ENCODE data around the gene TMEM72.

TMEM72 gene

DNA sequence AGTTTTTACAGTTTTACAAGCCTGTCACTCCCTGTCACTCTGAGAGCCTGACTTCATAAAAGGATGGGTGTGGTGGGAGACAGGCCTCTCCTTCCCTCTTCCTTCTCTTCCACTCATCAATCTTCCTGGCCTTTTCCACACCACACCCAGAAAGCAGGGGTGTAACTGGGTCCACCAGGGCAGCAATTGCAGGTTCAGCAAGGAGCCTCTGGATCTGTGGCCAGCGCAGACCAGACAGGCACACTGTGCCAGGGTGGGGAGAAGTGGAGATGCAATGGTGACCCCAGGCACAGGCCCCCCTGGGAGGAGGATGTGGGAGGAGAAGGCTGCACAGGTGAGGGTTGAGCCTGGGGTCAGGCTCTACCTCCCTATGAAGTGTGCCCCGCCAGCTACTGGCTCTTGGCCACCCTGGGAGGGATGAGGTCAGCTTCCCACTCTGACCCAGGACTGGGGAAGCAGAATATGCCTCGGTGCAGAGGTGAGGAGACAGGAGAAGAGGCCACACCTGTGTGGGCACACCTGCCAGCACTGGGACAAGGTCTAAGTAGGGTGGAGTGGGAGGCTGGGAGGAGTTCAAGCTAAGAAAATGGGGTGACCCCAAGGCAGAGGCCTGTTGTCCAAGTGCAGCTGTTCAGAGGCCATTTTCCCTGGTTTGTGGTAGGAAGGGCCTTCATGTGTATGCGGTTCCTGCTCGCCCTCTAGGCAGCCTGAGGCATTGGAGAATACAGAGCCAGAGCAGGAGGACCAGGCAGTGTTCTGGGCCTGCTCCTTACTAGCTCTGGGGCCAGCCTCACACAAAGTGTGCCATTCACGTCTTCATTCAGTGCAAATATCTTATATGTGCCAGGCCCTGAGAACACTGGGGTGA is 20.2 kb upstream of the TMEM72 start:
- H3K4me3 ChIP-seq (ENCODE audit: low read depth in 1 of 2, low read length in 1 of 2) = no peak overlapping the region
- TF ChIP-seq, protein P1, sequence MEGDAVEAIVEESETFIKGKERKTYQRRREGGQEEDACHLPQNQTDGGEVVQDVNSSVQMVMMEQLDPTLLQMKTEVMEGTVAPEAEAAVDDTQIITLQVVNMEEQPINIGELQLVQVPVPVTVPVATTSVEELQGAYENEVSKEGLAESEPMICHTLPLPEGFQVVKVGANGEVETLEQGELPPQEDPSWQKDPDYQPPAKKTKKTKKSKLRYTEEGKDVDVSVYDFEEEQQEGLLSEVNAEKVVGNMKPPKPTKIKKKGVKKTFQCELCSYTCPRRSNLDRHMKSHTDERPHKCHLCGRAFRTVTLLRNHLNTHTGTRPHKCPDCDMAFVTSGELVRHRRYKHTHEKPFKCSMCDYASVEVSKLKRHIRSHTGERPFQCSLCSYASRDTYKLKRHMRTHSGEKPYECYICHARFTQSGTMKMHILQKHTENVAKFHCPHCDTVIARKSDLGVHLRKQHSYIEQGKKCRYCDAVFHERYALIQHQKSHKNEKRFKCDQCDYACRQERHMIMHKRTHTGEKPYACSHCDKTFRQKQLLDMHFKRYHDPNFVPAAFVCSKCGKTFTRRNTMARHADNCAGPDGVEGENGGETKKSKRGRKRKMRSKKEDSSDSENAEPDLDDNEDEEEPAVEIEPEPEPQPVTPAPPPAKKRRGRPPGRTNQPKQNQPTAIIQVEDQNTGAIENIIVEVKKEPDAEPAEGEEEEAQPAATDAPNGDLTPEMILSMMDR (IDR thresholded peaks at IDR 0.05) = no peak
- no peaks in the 10 kb centered on the region for H3K27me3 ChIP-seq
- H3K4me1 ChIP-seq (ENCODE audit: control insufficient read depth in 1 of 2, insufficient read depth in 1 of 2, low read depth in 1 of 2, low read length in 1 of 2) = no peaks in the 10 kb centered on the region
- no peak overlapping the region for H3K27ac ChIP-seq
- no peaks in the 10 kb centered on the region for H3K36me3 ChIP-seq
- no peaks in the 10 kb centered on the region for H3K9me3 ChIP-seq

- no peaks in the 10 kb centered on the region for H3K9me3 ChIP-seq
- TF ChIP-seq, protein P1 (IDR thresholded peaks at IDR 0.05) = no peak
- H3K36me3 ChIP-seq = no peaks in the 10 kb centered on the region
- no peaks in the 10 kb centered on the region for H3K27me3 ChIP-seq
- no peaks in the 10 kb centered on the region for H3K4me1 ChIP-seq (ENCODE audit: control insufficient read depth in 1 of 2, insufficient read depth in 1 of 2, low read depth in 1 of 2, low read length in 1 of 2)
- no peak overlapping the region for H3K4me3 ChIP-seq (ENCODE audit: low read depth in 1 of 2, low read length in 1 of 2)
- no peak overlapping the region for H3K27ac ChIP-seq
Observed at GRCh38 chr10:44891721-44892120, 19.4 kb upstream of the TMEM72 start.

- Histone ChIP-seq H3K4me3 (ENCODE audit: low read depth in 1 of 2, low read length in 1 of 2) (no peak overlapping the region), H3K9me3 (no peaks in the 10 kb centered on the region), H3K27ac (no peak overlapping the region), H3K36me3 (no peaks in the 10 kb centered on the region), H3K27me3 (no peaks in the 10 kb centered on the region), H3K4me1 (ENCODE audit: control insufficient read depth in 1 of 2, insufficient read depth in 1 of 2, low read depth in 1 of 2, low read length in 1 of 2) (no peaks in the 10 kb centered on the region)
- TF ChIP-seq, protein P1 (IDR thresholded peaks at IDR 0.05) = no peak
Observed at GRCh38 chr10:44893604-44894468, 17.3 kb upstream of the TMEM72 start.

DNA sequence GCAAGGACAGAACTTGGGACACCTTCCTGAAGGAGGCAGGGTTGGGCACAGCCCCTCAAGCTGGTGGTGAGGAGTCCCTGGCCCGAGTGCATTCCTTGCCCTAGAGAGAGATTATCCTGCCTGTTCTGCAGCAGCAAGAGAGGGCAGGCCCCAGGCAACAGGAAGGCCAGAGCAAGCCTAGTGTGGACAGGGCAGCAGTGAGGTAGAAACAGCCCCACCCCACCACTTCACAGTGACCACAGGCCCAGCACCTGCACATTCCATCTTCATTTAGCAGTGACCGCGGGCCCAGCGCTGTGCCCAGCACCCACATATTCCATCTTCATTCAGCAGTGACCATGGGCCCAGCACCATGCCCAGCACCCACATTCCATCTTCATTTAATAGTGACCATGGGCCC is 16.4 kb upstream of the TMEM72 start:
- Histone ChIP-seq H3K27me3 (no peaks in the 10 kb centered on the region), H3K9me3 (no peaks in the 10 kb centered on the region), H3K4me3 (ENCODE audit: low read depth in 1 of 2, low read length in 1 of 2) (no peak overlapping the region), H3K36me3 (no peaks in the 10 kb centered on the region), H3K4me1 (ENCODE audit: control insufficient read depth in 1 of 2, insufficient read depth in 1 of 2, low read depth in 1 of 2, low read length in 1 of 2) (no peaks in the 10 kb centered on the region), H3K27ac (no peak overlapping the region)
- TF ChIP-seq, protein P1 (IDR thresholded peaks at IDR 0.05) = no peak

DNA sequence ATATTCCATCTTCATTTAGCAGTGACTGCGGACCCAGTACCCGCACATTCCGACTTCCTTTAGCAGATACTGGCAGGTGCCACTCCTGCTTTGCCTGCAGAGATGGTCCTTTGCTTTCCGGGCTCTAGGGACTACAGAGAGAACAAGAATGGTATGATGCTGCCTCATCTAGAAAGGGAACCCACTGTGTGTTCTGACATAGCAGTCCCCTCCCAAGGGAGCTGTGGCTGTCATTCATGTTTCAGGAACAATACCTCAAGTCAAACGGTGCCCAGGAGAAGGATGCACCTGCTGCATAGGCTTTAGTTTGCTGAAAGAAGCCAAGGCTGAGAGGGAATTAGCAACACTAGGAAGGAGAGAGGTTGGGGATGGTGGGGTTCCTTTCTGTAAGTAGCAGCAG is 15.9 kb upstream of the TMEM72 start:
- no peak overlapping the region for H3K27ac ChIP-seq
- TF ChIP-seq, protein P1 (IDR thresholded peaks at IDR 0.05) = no peak
- no peaks in the 10 kb centered on the region for H3K27me3 ChIP-seq
- no peaks in the 10 kb centered on the region for H3K9me3 ChIP-seq
- no peaks in the 10 kb centered on the region for H3K4me1 ChIP-seq (ENCODE audit: control insufficient read depth in 1 of 2, insufficient read depth in 1 of 2, low read depth in 1 of 2, low read length in 1 of 2)
- H3K4me3 ChIP-seq (ENCODE audit: low read depth in 1 of 2, low read length in 1 of 2) = no peak overlapping the region
- no peaks in the 10 kb centered on the region for H3K36me3 ChIP-seq
